Spinal cord (tissue), 10 donors: ENCODE data around the gene SPRED3. TPM values are rescaled to one million over a fixed set of nuclear protein-coding genes. Genes with fewer than 3 reads are reported as not detected.
"Not testable (repeated sequence)": the region's sequence is repeated elsewhere in the genome, so short reads cannot be mapped to it uniquely, and the experiment has no call there.

Experiments used
- DNase-seq, 6 donors: peaks; one replicate each; pipeline versions ENCODE4 v3.0.0 to v3.0.0-alpha.2; 2013 to 2015; ENCODE audit warnings: low spot score in 6 of 6, low read depth in 4 of 6
- H3K27ac ChIP-seq: one replicate; pipeline ENCODE4 v1.5.1; 2013; ENCODE audit warnings: low read depth, low read length, control low read depth
- H3K27me3 ChIP-seq: one replicate; pipeline ENCODE4 v1.6.1; 2013; ENCODE audit warnings: low read length; ENCODE audit not compliant: control insufficient read depth, insufficient read depth
- H3K36me3 ChIP-seq: one replicate; pipeline ENCODE4 v1.6.1; 2013; ENCODE audit warnings: low read length; ENCODE audit not compliant: control insufficient read depth, insufficient read depth
- H3K4me1 ChIP-seq: one replicate; pipeline ENCODE4 v1.6.1; 2013; ENCODE audit warnings: low read length; ENCODE audit not compliant: control insufficient read depth, insufficient read depth
- H3K4me3 ChIP-seq: one replicate; pipeline ENCODE4 v1.5.1; 2013; ENCODE audit warnings: low read depth, low read length, control low read depth
- H3K9me3 ChIP-seq: one replicate; pipeline ENCODE4 v1.6.1; 2013; ENCODE audit warnings: low read length; ENCODE audit not compliant: control insufficient read depth, insufficient read depth
- WGBS: methylation state at CpG from one replicate; pipeline ENCODE4 v1.1.5; 2013; ENCODE audit warnings: missing lambda C conversion rate; ENCODE audit not compliant: insufficient coverage; 5-methylcytosine and 5-hydroxymethylcytosine counted together
- long read RNA-seq, 4 donors: transcript quantifications; one replicate each; lab custom pipeline, GENCODE V29; 2026
- polyA plus RNA-seq, 2 donors: library from polyadenylated mRNA; unstranded; fragments of 120-200 nt; gene quantifications; one replicate each; pipeline ENCODE4 v1.2.1, GENCODE V29; 2013; ENCODE audit not compliant: insufficient read length in 2 of 2
- total RNA-seq, 2 donors: library from RNA; depleted of rRNA in 1 of 2; stranded (reverse); fragments of 120-200 nt in 1 of 2; fragments of >200 nt in 1 of 2; gene quantifications; one replicate each; pipeline versions ENCODE4 v1.2.3 to v1.2.4, GENCODE V29; 2013 to 2014
- donor health status: healthy.

The SPRED3 gene
- 1 to 10 TPM; 1.3 to 1.9 TPM for total RNA-seq
- polyA plus RNA-seq = 1 to 10 TPM; 8.3 to 9.3 TPM
- long read RNA-seq, donor 1, partial matches to known transcripts = 0 of 1 reads
- long read RNA-seq, donor 1, other reads (novel, unspliced or antisense) = 0 of 1 reads
- long read RNA-seq, donor 2, partial matches to known transcripts = 0 of 1 reads
- long read RNA-seq, donor 2, other reads (novel, unspliced or antisense) = 0 of 1 reads
- long read RNA-seq, donor 3 = 0 reads
- long read RNA-seq, donor 4 = 0 reads

- peaks cover 43% of the 10 kb centered on the region for H3K36me3 ChIP-seq
- under 1% methylated on average over 37 of the region's 46 CpGs for WGBS
- H3K4me1 ChIP-seq = peaks cover 41% of the 10 kb centered on the region
- peak within 1 kb of the TSS; percentile 57 for H3K27ac ChIP-seq
- no peaks in the 10 kb centered on the region for H3K9me3 ChIP-seq
- peaks cover 29% of the 10 kb centered on the region for H3K27me3 ChIP-seq
- H3K4me3 ChIP-seq = peak within 1 kb of the TSS; percentile 50
- peak; percentile 65 to 95 (median 82) for DNase-seq
Observed at GRCh38 chr19:38388349-38389100, at the start of gene SPRED3. Gene SPRED3 (plus strand): TSS chr19:38388697. CDS start chr19:38390303, 1,606 bp downstream.

- not testable (repeated sequence) for H3K27ac ChIP-seq, H3K27me3 ChIP-seq, H3K9me3 ChIP-seq, H3K4me3 ChIP-seq, DNase-seq
- 25% methylated on average over 3 of the region's 4 CpGs for WGBS
- H3K4me1 ChIP-seq = peaks cover 14% of the 10 kb centered on the region
- H3K36me3 ChIP-seq = peaks cover 13% of the 10 kb centered on the region
Observed at GRCh38 chr19:38339011-38339410, 49.5 kb upstream of the SPRED3 start.

- DNase-seq = no peak
- Histone ChIP-seq H3K27ac (no peak overlapping the region), H3K36me3 (peaks cover 15% of the 10 kb centered on the region), H3K27me3 (no peaks in the 10 kb centered on the region), H3K4me1 (peaks cover 9% of the 10 kb centered on the region), H3K4me3 (no peak overlapping the region), H3K9me3 (no peaks in the 10 kb centered on the region)
- 98% methylated on average over 2 of the region's 2 CpGs for WGBS
Observed at GRCh38 chr19:38340927-38341326, 47.6 kb upstream of the SPRED3 start.

GRCh38 chr19:38346837-38347236 lies 41.7 kb upstream of the SPRED3 start:
- WGBS = 57% methylated on average over 1 of the region's 4 CpGs
- Histone ChIP-seq H3K9me3 (no peaks in the 10 kb centered on the region), H3K4me1 (no peaks in the 10 kb centered on the region), H3K27me3 (no peaks in the 10 kb centered on the region), H3K27ac (no peak overlapping the region), H3K36me3 (peaks cover 11% of the 10 kb centered on the region), H3K4me3 (no peak overlapping the region)
- DNase-seq = no peak

- H3K4me1 ChIP-seq = no peaks in the 10 kb centered on the region
- no peak for DNase-seq
- H3K9me3 ChIP-seq = no peaks in the 10 kb centered on the region
- WGBS = 79% methylated on average over 2 of the region's 3 CpGs
- peaks cover 2% of the 10 kb centered on the region for H3K36me3 ChIP-seq
- H3K4me3 ChIP-seq = no peak overlapping the region
- no peak overlapping the region for H3K27ac ChIP-seq
- no peaks in the 10 kb centered on the region for H3K27me3 ChIP-seq
Observed at GRCh38 chr19:38350883-38351282, 37.6 kb upstream of the SPRED3 start.

GRCh38 chr19:38351865-38352395 lies 36.6 kb upstream of the SPRED3 start:
- Histone ChIP-seq H3K9me3 (no peaks in the 10 kb centered on the region), H3K4me1 (no peaks in the 10 kb centered on the region), H3K27me3 (peaks cover 3% of the 10 kb centered on the region), H3K27ac (no peak overlapping the region), H3K36me3 (no peaks in the 10 kb centered on the region), H3K4me3 (no peak overlapping the region)
- WGBS = 75% methylated on average over 8 of the region's 9 CpGs
- no peak for DNase-seq

- Histone ChIP-seq H3K36me3 (no peaks in the 10 kb centered on the region), H3K27ac (no peak overlapping the region), H3K9me3 (no peaks in the 10 kb centered on the region), H3K4me3 (no peak overlapping the region), H3K27me3 (peaks cover 3% of the 10 kb centered on the region), H3K4me1 (no peaks in the 10 kb centered on the region)
- 58% methylated on average over 7 of the region's 8 CpGs for WGBS
- peak in 2 of 6 donors; percentile 35 to 74 for DNase-seq
Observed at GRCh38 chr19:38352611-38353010, 35.9 kb upstream of the SPRED3 start.

GRCh38 chr19:38355728-38356725 lies 32.5 kb upstream of the SPRED3 start:
- no peaks in the 10 kb centered on the region for H3K9me3 ChIP-seq
- 75% methylated on average over 9 of the region's 16 CpGs for WGBS
- H3K27me3 ChIP-seq = peaks cover 16% of the 10 kb centered on the region
- H3K36me3 ChIP-seq = no peaks in the 10 kb centered on the region
- peaks cover under 1% of the 10 kb centered on the region for H3K4me1 ChIP-seq
- no peak overlapping the region for H3K27ac ChIP-seq
- no peak for DNase-seq
- no peak overlapping the region for H3K4me3 ChIP-seq

- Histone ChIP-seq H3K9me3 (no peaks in the 10 kb centered on the region), H3K27ac (no peak overlapping the region), H3K27me3 (peaks cover 29% of the 10 kb centered on the region), H3K36me3 (no peaks in the 10 kb centered on the region), H3K4me1 (peaks cover 18% of the 10 kb centered on the region), H3K4me3 (no peak overlapping the region)
- 69% methylated on average over 5 of the region's 5 CpGs for WGBS
- DNase-seq = no peak
Observed at GRCh38 chr19:38358071-38358470, 30.4 kb upstream of the SPRED3 start.
